UCSD-AML1 (cell line): ENCODE measurements around the gene NFS1.

Experiments
- DNase-seq: peaks from one replicate; lab custom pipeline; 2025; ENCODE audit not compliant: unreplicated experiment; lab: John Stamatoyannopoulos, UW

The NFS1 gene

DNA sequence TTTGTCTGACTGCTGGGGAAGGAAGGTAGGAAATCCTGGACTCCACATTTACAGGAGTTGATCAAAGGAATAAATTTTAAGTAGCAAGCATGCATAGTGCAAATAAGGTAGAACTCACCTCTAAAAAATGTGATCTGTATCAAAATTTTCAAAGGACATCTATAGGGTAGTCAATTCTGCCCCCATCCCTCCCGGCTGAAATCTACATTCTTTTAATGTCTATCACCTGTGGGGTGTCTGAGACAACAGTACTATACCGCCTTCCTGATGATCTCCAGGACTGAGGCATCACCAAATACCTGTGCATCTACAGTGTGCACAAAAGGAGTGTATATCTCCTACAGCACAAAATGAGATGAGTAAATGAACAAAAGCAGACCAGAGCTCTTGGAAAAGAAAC is 54.3 kb downstream of the NFS1 start:
- DNase-seq: no peak

DNA sequence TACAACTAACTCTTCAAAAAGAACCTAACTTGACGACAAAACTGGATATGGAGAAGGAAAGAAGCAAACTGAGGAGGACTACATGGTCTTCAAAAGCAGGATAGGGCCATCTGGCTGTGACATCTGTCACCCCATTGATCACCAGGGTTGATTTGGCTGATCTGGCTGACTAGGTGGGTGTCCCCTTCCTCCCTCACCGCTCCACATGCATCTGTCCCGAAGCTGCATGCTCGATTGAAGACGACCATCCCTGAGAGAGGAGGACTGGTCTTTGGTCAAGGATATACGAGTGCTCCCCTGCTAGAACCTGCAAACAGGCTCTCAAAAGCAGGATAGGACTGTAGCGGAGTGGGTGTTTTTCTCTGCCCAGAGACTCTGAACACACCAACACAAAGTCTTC is 56.1 kb downstream of the NFS1 start:
- DNase-seq: no peak

DNA sequence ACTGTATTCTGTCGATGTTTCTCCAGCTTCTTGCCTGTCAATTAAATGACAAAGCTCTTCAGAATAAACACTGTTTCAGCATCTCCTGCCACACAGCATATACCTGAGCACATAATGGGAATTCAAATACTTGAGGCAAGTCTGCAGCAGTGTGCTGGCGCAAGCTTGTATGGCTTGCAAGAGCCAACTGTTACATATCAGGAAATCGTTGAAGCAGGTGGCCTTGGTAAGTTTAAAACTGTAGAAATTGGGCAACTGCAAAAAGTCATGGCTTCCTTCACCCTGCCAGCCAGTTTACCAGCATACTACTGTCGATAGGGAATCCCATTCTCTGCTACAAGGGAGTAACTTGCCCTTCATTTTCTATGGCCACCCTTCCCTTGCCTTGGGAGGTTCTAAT is 57.4 kb downstream of the NFS1 start:
- no peak for DNase-seq

DNA sequence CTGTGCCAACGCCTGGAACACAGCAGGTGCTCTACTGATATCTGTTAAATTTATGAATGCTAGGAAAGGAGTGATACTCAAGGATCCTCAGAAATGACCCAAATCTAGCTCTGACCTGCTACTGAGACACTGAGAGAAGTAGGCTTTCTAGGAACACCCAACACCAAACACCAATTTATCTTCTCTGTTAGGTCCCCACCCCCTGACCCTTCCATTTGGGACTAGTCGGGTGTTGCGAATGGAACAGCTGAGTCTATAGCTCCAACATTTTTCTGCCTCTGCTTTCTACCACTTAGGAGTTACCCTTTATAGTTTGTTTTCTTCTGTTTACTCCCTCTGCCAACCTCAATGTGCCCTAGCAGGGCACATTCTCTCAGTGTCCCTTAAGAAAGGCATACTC is 58.4 kb downstream of the NFS1 start:
- DNase-seq: no peak

DNA sequence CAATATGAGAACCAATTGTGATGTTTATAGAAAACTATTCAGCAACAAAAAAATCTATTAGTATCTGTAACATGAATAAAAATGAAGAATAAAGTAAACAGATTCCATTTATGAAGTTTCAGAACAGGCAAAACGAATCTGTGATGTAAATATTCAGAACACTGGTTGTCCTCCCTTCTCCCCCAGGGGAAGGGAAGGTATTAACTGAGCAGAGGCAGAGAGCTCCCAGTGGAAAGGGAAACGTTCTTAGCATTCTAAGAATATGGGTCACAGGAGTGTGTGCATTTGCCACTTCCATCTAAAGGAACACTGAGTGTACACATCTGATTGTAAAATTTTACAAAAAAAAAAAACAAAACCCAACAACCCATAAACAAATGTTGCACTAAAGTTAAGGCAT is 60.4 kb downstream of the NFS1 start:
- DNase-seq: no peak

DNA sequence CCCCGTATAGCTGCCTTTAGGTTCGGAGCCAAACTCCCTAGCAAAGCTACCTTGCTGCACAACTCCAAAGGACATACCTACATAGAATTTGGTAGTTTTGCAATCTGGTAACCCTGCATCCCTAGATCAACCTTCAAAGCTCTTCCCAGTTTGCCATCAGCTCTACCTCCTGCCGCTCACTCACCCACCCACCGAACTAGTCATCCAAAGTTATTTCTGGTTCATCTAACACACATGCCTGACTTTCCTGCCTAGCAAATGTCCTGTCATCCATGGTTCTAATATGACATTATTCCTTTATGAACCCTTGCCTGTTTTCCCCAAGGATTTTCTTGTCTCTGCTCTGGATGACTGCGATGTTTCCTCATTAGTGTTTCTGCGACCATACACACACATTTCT is 61.9 kb downstream of the NFS1 start:
- no peak for DNase-seq

DNA sequence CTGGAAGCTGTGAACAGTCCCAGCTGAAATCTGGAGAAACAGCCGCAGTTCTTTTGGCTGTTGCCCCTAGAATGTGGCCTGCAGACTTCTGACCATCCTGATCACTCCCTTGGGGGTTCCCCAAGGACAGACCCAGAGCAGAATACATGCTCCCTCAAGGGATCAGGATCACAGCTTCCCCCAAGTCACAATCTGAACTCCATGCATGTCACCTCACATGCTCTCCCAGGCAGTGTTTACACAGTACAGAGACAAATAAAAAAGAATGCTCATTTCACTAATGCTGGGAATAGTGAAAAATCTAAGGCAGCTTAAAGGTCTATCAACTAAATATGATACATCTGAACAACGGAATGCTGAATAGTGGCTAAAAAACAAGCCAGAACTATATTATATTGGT is 63.1 kb downstream of the NFS1 start:
- no peak for DNase-seq

DNA sequence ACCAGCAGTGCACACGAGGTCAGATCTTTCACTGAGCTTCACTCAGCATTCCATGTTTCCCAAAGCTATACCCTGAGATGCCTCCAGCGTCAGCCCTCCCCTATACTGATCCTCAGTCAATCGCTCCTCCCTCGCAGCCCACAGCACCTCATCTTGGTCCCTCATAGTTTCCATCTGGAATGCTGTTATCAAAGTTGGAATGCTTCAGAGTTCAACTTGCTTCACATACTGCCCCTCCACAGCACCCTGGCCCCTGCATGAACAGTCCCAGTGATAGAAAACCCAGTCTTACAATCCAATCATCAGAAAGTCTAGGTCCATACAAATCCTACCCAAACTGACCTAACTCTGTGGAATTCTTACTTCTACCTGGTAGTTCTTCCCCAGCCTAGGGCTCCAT is 63.5 kb downstream of the NFS1 start:
- no peak for DNase-seq

DNA sequence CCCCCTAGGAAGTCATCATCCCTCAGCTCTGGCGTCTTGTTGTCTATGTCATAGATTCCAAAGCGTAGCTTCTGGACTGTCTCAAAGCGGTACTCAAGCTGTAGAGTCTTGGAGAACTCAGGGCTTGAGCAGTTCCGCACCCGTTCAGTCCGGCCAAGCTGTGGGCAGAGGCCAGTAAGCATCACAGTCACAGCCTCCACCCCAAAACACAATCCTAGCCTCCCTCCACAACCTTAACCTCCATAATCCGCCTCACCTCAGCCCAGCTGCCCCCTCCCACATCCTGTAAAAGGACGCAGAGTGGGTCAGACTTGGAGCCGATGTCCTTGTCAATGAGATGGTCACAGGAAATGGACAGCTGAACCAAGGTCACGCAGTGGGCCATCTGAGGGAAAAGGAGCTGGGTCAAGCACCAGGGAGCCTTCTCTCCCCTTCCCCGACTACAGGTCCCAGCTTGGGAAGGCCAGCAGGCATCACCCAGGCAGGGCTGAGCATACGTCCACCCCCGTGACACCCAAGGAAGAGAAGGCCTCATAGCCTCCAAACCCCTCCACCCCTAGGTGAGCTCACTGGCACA is 66.5 kb downstream of the NFS1 start:
- no peak for DNase-seq

DNA sequence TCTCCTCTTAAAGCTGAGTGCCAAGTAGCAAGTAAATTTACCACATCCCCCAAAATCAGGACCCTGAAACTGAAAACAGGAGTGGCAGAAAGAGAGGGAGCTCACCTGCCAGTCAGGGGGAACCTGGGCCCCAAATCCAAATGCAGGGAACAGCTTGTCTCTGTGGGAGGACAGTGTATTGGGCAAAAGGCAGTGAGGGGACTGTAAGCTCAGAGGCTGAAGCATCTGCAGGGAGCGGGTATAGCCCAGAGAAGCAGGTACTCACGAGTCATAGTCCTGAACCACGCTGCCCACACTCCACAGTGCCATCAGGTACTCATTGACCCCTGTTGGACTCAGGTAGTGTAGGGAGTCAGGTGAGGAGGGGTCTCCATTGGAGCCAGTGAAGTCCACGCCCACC is 68.5 kb downstream of the NFS1 start:
- DNase-seq: no peak

DNA sequence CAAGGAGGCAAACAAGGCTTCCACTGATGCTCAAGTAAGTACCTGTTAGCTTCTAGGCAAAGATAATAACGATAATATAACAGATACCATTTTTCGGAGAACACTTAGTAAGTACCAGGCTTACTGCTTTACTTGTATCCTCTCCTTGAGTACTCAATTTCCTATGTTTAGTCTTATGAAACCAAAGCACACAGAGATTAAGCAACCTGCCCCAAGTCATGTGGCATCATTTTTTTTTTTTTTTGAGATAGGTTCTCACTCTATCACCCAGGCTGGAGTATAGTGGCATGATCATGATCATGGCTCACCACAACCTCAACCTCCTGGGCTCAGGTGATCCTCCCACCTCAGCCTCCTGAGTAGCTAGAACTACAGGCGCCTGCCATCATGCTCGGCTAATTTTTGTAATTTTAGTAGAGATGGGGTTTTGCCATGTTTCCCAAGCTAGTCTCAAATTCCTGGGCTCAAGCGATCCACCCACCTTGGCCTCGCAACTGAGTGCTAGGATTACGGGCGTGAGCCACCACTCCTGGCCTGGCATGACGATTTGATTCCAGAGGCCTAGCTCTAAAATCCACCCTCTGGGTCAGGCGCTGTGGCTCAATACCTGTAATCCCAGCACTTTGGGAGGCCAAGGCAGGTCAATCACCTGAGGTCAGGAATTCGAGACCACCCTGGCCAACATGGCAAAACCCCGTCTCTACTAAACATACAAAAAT is 69.6 kb downstream of the NFS1 start:
- no peak for DNase-seq

DNA sequence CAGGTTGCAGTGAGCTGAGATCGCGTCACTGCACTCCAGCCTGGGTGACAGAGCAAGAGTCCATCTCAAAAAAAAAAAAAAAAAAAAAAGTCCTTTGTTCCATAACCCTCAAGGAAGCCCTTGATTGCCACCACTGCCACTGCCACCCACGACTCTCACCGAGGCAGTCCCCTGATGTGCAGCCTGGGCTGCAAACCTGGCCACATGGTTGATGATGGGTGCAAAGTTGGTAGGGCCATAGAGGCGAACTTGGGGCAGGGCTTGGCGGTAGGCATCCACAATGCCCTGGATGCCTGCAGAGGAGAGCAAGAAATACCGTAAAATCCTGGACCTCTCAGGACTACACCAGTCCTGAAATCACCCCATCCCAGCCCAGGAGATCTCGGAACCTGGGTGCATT is 72.0 kb downstream of the NFS1 start:
- no peak for DNase-seq

DNA sequence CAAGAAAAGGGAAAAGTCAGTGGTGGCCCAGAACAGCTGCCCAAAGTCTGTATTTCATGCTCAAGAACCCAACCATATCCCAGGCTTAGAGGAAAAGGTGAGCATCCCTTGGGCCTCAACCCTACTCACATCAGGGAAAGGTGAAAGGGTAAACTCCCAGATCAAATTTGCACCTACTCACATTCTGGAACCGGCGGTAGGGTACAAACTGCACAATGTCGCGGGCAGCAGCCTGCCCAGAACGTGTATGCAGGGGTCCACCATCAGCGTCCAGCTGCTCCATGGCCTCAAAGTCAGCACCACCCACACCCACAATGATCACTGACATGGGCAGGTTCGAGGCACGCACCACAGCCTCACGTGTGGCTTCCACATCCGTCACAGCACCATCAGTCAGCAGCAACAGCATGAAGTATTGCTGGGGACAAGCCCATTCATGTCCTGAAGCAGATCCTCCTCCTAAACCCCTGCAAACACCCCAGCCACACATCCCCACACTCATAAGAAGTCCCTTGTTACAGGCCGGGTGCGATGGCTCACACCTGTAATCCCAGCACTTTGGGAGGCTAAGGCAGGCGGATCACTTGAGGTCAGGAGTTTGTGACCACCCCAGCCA is 72.7 kb downstream of the NFS1 start:
- DNase-seq: no peak

DNA sequence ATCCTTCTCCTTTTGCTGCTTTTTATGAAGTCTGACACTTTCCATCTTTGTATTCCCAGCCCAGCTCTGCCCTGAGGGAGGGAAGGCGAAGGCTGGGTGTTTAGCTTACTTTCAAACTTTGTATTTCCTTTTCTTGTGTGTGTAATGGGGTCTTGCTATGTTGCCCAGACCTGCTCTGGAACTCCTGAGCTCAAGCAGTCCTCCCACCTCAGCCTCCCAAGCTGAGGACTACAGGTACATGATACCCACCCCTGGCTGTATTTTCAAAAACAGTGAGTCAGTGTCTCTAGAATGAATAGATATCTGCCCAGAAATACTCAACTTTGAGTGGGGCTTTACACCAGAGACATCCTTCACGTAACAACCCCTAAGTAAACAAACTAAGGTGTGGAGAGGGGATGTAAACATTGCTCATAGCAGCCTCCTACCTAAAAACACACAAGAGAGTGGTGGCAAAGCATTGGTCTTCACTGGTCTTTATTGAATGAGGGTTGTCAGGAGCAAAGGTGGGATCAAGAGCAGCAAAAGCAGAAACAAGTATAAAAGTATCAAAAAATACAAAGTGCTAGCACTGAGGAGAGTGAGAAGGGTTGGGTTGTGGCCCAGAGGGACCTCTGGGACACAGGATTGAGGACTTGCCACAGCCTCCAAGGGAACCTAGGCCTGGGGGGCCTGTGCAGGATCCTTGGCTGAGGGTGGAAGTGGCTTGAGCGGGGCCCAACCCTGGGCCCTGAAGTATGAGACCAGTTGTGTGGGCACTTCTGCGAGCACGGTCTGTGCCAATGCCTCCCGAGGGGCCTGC is 73.4 kb downstream of the NFS1 start:
- DNase-seq: no peak

DNA sequence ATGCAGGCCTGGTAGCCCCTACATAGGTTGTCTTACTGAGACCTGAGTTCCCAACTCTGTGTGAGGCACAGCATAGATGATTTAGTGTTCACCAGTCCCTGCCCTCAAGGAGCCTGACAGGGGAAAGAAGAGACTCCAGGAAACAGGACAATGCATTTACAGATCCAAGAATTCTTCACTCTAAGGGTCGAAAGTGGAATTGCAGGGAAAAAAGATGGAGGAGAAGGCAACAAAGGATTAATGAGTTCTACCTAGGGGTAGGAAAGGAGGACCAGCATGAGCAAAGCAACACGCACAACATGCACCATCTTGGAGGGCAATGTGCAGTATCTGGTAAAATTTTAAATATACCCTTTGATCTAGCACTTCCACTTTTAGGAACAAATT is 77.6 kb downstream of the NFS1 start:
- DNase-seq: no peak

DNA sequence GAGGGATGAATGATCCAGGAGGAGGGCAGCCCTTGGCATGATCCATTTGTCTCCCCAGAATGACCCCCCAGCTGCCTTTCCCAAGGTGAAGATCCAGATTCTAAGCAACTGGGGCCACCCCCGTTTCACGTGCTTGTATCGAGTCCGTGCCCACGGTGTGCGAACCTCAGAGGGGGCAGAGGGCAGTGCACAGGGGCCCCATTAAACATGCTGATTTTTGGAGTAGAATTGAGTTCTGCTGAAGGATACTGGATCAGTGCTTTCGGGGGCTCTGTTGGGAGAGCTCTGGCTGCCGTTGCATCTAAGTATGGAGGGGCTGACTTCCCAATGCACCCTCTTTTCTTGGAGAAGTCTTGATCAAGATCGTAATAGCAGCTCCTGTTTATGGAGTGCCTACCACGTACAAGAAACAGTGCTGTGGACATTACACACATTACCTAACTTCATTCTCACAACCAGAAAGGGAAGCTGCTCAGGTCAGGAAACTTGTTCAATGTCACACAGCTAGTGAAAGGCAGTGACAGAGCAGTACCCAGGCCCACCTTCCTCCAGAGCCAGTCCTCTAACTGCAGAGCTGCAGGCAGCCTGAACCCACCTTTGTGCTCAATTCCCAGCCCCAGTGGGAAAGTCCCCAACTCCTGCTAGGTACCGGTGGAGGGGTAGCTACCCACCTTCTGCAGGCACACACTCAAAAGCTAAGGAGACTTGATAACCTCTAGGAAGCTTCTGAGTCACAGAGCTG is 78.2 kb downstream of the NFS1 start:
- no peak for DNase-seq

DNA sequence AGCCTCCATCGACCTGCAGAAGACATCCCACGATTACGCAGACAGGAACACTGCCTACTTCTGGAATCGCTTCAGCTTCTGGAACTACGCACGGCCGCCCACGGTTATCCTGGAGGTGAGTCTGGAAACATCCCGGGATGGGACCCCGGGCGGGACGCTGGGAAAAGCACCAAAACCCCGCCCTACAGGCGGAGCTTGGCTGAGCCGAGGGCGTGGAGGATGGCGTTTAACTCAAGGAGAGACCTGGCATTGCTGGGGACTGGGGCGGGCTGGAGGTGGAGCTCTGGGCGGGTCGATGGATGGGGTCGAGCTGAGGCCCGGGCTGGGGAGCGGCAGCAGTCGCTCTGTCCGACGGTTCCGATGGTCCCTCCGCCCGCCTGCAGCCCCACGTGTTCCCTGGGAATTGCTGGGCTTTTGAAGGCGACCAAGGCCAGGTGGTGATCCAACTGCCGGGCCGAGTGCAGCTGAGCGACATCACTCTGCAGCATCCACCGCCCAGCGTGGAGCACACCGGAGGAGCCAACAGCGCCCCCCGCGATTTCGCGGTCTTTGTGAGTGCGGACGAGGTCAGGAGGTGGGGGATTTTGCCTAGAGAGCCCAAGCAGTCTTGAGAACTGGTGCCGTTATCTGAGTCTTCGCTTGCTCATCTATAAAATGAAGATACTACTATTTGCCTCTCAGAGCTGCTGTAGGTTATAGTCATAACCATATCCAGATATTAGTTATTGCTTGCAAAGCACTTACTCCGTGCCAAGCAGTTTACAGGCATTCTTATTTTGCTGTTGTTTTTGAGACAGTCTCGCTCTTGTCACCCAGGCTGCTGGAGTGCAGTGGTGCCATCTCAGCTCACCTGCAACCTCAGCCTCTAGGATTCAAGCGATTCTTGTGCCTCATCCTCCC is 79.7 kb downstream of the NFS1 start:
- peak; percentile 82 for DNase-seq

DNA sequence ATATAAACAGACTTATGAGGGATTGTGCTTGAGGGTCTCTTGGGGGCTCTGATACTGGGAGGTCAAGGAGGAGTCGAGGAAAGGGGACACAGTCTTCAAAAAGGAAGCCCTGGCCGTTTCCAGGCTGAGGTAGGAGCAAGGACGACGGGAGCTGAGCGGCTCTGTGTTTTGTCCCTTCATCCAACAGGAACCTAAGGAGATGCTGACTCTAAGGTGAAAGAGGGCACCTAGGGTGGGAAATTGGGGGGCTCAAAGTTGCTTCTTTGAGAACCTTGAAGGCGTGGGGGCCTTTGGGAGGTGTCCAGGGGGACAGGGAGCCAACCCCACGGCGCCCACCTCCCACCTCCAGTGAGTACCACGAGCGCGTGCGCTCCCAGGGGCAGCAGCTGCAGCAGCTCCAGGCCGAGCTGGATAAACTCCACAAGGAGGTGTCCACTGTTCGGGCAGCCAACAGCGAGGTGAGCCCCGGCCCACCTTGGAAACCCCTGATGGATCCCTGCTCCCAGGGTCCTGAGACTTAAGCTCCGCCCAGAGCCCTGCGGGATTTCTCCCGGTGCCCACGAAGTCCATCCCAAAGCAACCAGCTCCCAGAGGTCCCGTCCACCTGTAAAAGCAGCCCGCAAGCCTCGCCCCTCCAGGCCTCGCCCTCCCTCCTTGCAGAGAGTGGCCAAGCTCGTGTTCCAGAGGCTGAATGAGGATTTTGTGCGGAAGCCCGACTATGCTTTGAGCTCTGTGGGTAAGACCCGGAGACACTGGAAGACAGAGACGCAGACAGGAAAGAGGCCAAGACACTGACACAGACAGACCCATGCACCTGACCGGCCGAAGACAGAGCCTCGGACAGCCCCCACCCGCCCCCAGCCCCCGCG is 80.7 kb downstream of the NFS1 start:
- no peak for DNase-seq
